Jurkat, Clone E6-1 (cell line): ENCODE results near the gene CEND1. TPM values are rescaled to one million over a fixed set of nuclear protein-coding genes. Genes with fewer than 3 reads are reported as not detected.

Experiments used
- DNase-seq: peaks from one replicate; pipeline ENCODE4 v3.0.0-alpha.2; 2011; ENCODE audit warnings: low read depth, low spot score
- H3K4me3 ChIP-seq: 2 replicates; pipeline ENCODE4 v1.5.1; 2011; ENCODE audit warnings: mild to moderate bottlenecking, low read length, control low read depth, moderate library complexity
- polyA plus RNA-seq: library from polyadenylated mRNA; unstranded; fragments of >200 nt; gene quantifications from one replicate; pipeline ENCODE4 v1.2.1, GENCODE V29; 2012; ENCODE audit warnings: missing spikeins; ENCODE audit not compliant: insufficient read length, insufficient read depth

CEND1 gene
- not detected for polyA plus RNA-seq

DNA sequence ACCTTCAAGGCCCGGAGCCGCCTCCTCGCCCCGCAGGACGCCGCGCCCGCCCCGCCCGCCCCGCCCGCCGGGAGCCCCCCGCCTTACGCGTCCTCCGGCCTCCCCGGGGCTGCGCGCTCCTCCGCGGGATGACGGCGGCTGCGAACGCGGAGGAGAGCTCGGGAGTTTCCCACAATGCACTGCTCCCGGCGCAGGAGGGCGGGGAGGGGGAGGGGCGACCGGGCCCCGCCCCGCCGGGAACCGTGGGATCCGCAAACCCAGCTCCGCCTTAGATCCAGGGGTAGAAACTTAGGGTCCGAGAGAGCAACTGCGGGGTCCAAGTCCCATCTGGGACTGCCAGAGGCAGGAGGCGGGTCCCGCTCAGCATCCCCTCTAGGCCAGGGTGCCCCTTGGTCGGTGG lies at the start of gene CEND1:
Gene CEND1 (minus strand): TSS at position 148 of the 400 bp plus-strand sequence. CDS start 1,514 bp downstream, outside the sequence.
- H3K4me3 ChIP-seq: no peak within 1 kb of the TSS
- DNase-seq: no peak

DNA sequence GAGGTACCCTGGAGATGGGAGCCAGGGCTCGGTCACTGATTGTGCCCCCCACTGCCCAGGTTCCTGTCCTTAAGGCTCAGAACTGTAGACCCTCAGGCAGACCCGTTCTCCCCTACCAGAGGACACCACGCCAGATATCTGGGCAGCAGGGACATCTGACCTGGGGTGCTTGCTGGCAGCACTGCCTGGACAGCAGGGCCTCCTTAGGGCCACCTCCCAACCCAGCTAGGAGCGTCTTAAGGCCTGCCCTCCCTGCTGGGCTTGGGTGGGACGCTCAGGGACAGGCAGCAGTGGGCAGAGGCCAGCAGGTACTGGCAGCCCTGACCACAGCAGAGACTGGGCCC lies 49.4 kb upstream of the CEND1 start:
- no peak overlapping the region for H3K4me3 ChIP-seq
- DNase-seq: no peak

DNA sequence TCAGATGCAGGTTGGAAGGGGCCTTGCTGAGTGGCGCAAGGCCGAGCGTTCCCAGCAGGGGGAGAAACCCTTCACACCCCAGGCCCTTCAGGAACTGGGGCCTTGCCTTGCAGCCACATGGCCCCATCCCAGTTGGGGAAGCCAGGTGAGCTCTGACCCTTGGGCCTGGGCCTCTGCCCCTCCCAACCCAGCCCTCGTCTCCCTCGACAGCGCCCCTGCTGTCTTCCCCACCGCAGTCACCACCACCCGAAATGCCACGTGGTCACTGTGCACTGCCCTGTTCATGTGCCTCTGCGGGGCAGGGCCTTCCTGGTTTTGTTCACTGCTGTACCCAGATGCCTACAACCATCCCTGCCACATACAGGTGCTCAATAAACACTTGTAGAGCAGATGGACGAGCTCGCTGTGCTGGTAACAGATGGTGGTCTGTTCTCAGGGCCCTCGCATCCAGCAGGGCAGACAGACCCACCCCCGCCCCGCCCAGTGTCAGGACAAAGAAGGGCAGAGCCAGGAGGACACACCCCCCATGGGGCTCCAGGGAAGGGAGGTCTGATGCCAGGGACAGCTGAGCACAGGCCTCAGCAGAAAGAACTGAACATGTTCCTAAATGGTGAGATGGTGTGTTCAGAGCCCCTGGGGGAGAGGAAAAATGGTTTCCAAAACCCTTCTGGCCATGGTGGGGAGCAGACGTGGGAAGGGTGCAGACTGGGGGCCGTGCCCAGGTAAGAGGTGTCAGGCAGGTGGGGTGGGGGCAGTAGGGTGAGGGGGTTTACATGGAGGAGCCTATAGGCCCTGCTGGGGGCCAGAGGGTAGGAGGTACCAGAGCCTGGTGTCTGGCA lies 48.8 kb upstream of the CEND1 start:
- no peak for DNase-seq
- H3K4me3 ChIP-seq: no peak overlapping the region

- no peak for DNase-seq
- H3K4me3 ChIP-seq: no peak overlapping the region
These were observed 48.1 kb upstream of the CEND1 start for GRCh38 chr11:837990-838307.

- H3K4me3 ChIP-seq: no peak overlapping the region
- DNase-seq: no peak
These were observed 47.5 kb upstream of the CEND1 start for GRCh38 chr11:837189-837989.

- DNase-seq: no peak
These were observed 46.8 kb upstream of the CEND1 start for GRCh38 chr11:836700-837099.

DNA sequence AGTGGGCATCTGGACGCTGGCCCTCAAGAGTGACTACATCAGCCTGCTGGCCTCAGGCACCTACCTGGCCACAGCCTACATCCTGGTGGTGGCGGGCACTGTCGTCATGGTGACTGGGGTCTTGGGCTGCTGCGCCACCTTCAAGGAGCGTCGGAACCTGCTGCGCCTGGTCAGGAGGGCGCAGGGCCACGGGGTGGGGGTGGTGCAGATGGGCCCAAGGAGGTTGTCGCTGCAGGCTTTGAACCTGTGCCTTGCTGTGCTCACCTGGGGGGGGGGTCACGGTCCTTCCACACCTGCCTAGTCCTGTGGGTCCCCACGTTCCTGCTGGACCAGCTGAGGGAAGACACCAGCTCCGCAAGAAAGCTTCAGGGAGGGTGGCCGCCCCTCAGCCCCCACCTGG lies 46.4 kb upstream of the CEND1 start:
- DNase-seq: no peak
- no peak overlapping the region for H3K4me3 ChIP-seq

More at GRCh38 chr11:836700-837099, 46.8 kb upstream of the CEND1 start:
- no peak overlapping the region for H3K4me3 ChIP-seq

DNA sequence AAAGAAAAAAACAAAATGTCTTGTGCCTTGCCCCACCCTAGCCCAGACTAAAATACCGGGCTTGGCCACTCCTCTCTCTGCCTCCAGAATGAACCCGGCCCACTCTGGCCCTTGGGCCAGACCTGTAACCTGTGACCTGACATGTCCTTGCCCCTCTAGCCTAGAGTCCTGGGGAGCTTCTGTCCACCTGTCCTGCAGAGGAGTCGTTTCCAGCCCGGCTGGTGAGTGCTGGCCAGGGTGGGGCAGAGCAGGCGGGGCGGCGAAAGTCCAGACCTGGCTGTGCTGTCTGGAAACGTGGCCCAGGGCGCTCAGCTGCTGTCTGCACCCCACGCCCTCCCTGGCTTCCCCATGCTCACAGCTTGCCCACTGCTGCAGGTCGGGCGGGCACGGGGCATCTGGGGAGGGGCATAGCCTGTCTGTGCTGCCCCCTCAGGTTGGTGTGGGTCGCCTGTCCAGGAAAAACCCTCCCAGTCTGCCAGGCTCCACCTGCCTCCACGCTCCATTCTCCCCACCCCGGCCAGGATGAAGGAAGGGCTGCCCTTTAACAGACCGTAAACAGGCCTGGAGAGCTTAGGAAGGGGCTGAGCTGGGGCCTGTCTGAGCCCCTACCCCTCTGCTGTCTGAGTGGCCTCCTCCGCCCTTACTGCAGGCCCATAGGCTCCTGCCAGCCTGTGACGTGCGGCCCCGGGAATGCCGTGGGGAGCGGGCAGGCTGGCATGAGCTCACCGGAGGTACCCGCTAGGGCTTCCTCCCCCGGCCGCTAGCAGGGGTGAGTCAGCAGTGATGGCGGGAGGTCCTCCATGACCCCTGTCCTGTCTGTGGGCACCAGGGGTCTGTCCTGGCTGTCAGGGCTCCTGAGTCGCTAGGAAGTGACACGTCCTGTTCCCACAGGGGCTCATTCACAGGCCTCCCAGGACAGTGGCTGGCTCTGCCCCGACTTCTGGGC lies 44.8 kb upstream of the CEND1 start:
- no peak overlapping the region for H3K4me3 ChIP-seq
- no peak for DNase-seq

DNA sequence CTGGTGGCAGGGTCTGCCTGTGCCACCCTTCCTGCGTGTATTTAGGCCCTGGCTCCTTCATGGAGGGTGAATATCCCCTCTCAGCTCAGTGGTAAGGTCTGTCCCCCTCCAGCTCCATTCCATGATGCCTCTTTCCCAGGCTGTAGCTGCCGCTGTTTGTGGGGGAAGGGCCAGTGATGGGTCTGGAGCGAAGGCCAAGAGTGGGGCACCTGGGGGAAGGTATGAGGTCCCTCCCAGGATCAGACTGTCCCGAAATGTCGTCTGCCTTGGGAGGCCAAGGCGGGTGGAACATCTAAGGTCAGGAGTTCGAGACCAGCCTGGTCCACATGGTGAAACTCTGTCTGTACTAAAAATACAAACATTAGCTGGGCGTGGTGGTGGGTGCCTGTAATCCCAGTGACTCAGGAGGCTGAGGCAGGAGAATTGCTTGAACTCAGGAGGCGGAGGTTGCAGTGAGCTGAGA lies 44.0 kb upstream of the CEND1 start:
- no peak overlapping the region for H3K4me3 ChIP-seq
- DNase-seq: no peak

GRCh38 chr11:833114-833791 lies 43.4 kb upstream of the CEND1 start:
- peak overlapping the region; percentile 38 for H3K4me3 ChIP-seq
- DNase-seq: no peak

- no peak for DNase-seq
- H3K4me3 ChIP-seq: peak within 1 kb of the TSS; percentile 45
These were observed 42.7 kb upstream of the CEND1 start, which contains the start of gene CD151 for GRCh38 chr11:832529-833113. Gene CD151, plus strand, starts transcription at chr11:832952. Its CDS starts 3,118 bp downstream, at chr11:836070.

- no peak for DNase-seq
- peak overlapping the region; percentile 45 for H3K4me3 ChIP-seq
These were observed 42.2 kb upstream of the CEND1 start for GRCh38 chr11:831961-832528.

DNA sequence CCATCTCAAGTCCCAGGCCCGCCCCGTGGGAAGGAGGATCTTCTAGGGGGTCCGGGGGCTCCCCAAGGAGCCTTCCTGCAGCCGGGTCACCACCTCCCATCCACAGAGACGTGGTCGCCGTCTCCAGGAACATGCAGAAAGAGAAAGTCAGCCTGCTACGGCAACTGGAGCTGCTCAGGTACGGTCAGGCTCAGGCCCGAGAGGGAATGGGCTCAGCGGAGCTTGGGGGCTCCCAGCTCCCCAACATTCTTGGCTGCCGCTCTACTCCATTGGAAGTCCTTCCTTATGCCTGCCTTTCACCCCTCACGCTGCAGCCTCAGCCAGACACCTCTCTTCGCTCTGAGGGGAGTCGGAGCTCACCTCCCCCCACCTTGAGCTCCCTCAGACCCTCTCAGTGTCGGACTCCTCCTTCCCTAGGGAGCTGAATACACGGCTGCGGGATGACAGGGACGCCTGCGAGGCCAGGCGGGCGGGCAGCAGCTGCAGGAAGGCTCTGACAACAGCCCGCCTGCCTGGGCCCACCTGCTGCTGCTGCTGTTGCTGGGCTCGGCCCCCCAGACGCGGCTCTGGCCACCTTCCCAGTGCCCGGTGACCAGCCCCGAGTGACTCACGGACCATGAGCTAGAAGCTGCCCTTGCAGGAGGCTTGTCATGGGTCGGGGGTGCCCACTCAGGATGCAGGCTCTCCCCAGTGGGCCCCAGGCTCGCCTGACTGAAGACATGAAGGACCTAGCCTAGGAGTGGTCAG lies 41.4 kb upstream of the CEND1 start:
- no peak overlapping the region for H3K4me3 ChIP-seq
- no peak for DNase-seq

- H3K4me3 ChIP-seq: no peak overlapping the region
- peak; percentile 44 for DNase-seq
These were observed 40.6 kb upstream of the CEND1 start for GRCh38 chr11:830295-831117.

- no peak overlapping the region for H3K4me3 ChIP-seq
- DNase-seq: no peak
These were observed 40.0 kb upstream of the CEND1 start for GRCh38 chr11:829847-830294.

DNA sequence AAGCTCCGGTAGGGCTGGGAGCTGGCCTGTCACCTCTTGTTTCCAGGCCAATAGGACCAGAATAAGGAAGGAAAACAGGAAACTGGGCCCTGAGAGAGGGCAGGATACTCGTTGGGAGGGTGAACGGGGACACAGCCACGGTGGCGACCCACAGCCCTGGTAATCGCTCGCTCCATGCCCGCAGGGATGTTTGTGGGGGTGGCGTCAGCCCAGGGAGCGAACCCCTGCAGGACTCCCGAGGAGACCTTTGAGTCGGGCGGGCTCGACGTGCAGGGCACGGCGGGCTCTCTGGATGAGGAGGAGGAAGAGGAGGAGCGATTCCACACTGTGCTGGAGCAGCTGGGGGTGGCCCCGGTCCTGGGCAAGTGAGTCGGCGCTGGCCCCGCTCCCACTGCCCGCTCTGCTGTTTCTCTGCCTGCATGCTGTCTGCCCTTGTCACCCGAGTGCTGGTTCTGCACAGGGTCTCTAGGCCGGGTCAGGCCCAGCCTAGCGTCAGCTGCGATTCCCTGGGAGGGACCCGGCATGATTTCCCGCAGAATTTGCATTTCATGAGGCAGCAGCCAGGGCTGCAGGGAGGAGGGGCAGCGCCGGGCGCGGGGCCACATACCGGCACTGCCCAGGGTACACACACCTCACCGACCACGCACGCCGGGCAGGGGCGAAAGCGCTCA lies 39.4 kb upstream of the CEND1 start:
- no peak for DNase-seq
- no peak overlapping the region for H3K4me3 ChIP-seq
